ENCODE measurements around the gene GALT.

GALT gene

DNA sequence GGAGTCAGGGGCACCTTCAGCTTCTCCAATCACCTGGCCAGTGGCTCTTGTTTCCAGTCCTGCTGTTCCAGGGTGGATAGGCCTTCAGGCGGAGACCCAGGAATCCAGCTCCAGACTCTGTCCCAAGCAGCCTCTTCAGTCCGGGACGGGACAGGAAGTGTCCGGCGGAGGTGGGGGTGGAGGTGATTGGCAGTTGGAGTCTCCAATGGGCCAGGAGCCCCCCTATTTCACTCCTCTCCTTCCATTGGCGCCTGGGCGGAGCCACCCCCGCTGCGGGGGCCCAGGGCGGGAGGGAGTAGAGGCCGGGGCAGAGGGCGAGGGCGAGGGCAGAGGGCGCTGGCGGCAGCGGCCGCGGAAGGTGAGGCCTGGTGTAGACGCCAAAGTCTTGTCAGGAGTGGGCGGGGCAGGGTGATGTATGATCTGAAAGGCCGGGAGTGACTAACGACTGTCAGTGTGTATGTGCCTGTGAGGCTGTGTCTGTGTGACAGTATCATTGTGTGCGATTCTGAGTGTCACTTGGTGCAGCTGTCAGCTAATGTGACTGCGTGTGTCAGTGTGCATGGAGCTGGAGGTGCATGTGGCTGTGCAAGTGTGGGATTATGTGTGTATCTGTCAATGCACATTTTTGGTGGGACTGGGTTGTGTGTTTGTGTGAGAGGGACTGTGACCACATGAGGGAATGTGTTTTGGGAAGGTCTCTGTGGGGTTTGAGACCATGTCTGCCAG lies 5.6 kb downstream of the GALT start, which contains the start of gene IL11RA:
TSS of gene IL11RA (plus strand) at position 310 of the 726 bp plus-strand sequence. CDS start 3,033 bp downstream, outside the sequence.
- DNase-seq (ENCODE audit: low read depth in 1 of 2, low spot score in 1 of 2) = peak in 1 of 2 donors; percentile 55

DNA sequence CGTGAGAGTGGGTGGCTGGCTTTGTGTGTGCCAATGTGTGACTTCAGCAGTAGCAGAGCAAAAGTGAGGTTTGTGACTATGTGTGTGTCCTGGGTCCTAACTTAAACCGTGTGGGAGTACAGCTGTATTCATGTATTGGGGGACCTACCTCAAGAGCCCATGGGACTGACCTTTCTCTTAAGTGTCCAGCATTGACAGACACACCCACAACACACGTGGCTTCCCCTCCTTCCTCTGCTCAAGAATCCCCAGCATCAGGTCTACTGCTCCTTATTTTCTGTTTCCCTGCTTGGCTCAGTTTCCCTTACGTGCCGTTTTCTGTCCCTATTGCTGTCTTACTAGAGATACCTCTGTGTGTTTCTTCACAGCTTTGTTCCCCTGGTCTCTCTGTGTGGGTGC lies 6.1 kb downstream of the GALT start:
- DNase-seq (ENCODE audit: low read depth in 1 of 2, low spot score in 1 of 2) = no peak

DNA sequence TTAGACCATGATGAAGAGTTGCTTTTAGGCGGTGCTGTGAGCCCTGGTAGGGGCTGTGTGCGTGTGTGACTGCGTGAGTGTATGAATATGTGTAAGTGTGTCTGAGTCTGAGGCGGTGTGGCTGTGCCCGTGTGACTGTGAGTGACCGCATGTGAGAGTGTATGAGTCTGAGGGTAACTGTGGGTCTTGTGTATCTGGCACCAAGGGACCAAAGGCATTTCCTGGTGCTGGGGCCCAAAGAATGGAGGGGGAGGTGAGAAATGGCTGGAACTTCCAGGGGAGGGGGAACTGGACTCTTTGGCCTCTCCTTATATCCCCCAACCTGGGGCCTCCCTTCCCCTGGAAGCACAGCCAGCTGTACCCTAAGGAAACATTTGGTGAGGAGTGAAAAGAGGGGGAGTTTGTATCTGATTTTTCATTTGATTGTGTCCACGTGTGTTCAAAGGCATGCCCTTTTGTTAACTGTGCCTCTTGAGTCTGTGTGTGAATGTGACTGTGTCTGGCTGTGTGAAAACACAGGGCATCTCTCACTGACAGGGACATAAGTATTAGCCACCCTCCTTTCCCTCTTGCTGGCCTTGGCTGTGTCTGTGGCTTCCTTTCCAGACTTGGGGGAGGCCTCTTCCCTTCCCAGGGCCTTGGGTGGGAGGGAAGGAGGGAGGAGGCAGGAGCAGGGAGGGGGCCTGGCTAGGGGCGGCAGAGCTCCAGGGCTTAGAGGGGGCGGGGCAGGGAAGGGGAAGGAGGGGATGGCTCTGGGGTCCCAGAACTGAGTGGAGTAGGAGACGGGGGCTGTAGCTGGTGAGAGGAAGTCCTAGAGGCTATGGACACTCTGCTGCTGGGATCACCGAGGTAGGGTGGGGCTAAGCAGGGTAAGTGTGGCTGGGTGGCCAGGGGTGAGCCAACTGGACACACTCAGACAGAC lies 6.9 kb downstream of the GALT start:
- DNase-seq (ENCODE audit: low read depth in 1 of 2, low spot score in 1 of 2) = no peak

DNA sequence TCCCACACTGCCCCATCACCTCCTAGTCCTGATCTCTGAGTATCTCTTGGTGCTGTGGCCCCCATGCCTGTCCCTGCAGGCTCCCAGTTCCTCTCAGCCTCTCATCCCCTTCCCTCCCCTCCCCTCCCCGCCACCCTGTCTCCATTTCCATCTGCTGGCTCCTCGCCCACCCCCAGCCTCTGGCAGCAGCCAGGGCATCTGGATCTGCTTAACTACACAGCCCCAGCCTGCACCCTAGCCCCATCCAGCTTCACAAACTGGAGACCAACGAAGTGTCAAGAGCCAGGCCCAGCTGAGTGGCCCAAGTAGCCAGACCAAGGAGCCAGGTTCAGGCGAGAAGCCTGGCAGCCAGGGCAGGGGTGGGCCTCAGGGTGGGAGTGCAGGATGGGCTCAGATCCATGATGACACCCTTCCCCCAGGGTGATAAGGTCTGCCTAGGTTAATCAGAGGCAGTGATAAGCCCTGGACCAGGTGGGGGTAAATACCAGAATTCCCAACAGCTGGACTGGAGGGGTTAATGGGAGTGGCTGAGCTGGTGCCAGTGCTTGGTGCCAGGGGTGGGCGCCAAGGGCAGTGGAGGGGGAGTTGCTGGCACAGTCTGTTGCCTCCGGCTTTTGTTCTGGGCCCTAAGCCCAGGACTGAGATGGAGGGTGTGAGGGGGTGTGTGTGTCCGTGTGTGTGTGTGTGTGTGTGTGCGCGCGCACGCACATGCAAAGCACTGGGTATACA lies 8.0 kb downstream of the GALT start:
- no peak for DNase-seq (ENCODE audit: low read depth in 1 of 2, low spot score in 1 of 2)

DNA sequence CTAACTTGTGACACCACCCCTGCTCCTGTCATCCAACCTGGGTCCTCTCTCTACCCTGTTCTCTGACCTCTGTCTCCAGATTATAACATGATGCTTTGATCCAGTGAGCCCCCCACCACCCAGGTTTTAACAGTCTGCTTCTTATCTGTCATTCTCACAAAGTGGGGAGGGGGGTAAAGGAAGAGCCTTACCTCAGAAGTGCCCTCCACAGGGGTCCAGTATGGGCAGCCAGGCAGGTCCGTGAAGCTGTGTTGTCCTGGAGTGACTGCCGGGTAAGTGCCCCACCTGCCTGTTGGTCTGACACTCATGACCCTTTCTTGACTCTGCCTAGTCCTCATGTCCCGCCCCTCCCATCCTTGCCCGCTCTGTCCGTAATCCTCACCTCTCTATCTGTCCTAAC lies 8.9 kb downstream of the GALT start:
- no peak for DNase-seq (ENCODE audit: low read depth in 1 of 2, low spot score in 1 of 2)

DNA sequence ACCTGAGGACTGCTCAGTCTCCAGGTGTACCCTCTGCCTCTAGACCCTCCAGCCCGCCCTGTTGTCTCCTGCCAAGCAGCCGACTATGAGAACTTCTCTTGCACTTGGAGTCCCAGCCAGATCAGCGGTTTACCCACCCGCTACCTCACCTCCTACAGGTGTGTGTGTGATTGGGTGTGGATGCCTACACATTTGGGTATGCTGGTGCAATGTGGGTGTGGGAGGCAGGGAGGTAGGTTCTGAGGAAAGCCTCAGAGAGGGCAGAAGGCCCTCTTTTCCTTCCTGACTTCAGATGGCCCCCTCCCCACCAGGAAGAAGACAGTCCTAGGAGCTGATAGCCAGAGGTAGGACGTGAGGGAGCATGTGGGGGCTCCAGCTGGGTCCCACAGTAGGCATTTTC lies 10.5 kb downstream of the GALT start:
- no peak for DNase-seq (ENCODE audit: low read depth in 1 of 2, low spot score in 1 of 2)

DNA sequence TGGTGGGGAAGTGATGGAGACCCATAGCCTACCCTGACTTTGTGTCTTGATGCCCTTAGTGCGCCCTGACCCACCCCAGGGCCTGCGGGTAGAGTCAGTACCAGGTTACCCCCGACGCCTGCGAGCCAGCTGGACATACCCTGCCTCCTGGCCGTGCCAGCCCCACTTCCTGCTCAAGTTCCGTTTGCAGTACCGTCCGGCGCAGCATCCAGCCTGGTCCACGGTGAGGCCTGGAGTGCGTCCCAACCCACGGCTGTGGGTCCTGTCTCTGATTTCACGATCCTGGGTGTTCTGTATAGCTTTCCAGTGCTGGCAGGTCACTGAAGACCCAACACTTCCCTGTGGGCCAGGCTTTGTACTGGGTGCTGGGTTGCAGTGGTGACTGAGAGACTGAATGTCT lies 12.0 kb downstream of the GALT start:
- no peak for DNase-seq (ENCODE audit: low read depth in 1 of 2, low spot score in 1 of 2)

DNA sequence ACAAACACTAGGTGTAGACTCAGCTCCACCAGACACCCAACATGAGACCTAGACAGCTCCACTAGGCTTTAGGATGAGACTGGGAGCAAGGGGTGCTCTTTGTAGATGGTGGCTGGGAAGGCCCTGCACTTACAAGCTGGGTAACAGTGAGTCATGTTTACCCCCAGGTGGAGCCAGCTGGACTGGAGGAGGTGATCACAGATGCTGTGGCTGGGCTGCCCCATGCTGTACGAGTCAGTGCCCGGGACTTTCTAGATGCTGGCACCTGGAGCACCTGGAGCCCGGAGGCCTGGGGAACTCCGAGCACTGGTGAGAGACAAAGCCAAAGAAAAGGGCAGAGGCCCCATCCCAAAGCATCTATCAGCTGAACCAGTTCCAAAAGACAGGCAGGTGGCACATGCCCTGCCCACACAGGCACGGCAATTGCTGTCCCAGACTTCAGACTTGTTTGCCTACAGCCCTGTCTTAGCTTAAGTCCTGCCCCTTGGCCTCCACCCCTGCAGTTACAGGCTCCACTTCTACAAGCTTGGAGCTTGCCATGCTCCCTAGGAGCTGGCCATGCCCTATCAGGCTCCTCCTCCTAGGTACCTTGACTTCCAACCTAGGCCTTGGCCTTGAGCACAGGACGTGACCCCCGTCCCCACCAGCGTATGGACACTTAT lies 13.2 kb downstream of the GALT start:
- no peak for DNase-seq (ENCODE audit: low read depth in 1 of 2, low spot score in 1 of 2)

DNA sequence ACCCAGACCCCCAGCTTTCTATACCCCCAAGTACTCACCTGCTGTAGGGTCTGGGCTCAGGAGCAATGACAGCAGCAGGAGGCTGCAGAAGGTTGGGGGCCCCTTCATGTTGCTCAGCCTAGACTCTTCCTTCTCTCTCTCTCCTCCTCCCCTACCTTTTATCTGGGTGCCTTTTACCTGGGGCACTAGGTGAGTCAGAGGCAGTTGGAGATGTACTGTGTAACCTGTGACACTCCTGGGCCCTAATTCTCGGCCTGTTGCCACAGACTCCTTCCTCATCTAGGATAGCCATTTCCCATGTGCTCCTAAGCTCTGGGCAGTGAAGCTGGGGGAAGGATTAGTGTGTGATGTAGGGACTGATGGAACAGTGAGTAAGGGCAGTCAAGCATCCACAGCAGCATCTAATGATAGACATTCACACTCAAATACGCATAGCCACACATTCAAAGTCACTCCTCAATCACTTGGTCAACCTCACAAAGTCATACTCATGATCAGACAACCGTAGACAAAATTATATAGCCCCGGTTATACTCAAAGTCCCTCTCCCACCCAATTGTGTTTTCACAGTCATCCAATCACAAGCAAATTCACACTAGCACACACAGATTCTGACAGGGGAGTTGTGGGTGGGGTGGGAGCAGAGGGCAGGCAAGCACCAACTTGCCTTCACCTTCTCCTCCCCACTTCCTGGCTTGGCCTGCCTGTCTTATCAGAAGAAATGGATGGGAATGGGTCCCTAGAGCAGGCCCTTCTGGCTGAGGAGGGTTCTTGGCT lies 16.2 kb downstream of the GALT start, which contains the start of gene CCL27:
TSS of gene CCL27 (minus strand) at position 132 of the 777 bp plus-strand sequence. CDS start at position 108, 24 bp downstream.
- no peak for DNase-seq (ENCODE audit: low read depth in 1 of 2, low spot score in 1 of 2)

DNA sequence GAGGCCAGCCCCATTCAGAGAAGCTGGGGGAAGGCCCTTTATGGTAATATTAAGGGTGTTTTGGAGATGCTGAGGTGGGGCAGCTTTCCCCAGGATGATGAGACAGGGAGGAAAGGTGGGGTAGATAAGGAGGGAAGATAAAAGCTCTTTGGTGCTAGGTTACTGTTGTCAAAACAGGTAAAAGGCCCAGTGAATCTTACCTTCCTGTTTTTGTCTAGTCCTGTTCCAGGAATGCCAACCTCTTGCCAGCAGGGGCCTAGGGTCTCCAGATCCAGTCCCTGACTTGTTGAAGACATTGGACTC lies 16.8 kb downstream of the GALT start:
- DNase-seq (ENCODE audit: low read depth in 1 of 2, low spot score in 1 of 2) = no peak

DNA sequence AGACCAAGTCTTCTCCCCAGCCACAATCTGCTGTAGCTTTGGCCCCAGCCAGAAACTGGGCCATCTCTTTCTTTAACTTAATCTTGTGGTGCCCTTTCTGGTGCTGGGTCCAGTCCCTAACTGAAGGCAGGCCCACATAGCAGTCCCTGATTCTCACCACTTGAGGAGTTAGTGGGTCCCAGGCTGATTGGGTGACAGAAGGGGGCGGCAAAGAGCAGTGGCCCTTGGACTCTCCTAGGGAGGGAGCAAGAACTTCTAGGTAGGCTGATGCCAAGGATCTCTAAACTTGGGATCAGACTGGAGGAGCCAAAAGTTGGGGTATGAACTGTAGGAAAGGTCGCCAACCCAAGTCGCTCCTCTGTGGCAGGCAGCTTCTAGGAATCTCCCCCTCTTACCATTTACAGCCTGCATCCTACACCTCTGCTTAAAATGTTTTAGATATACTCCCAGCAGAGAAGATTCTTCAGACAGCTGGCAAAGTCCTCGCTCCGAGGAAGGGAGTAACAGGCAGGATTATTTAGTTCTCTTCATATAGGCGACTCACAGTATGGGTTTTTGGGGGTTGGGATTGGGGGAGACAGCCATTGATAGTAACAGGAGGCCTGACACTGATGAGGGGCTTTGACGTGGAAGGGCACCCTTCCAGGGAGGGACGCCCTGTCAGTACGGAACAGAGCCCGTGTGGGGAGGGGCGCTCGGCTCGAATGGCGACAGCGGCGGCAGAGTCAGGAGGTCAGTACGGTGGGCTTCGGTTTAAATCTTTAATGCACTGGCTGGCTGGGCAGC lies 18.0 kb downstream of the GALT start:
- DNase-seq (ENCODE audit: low read depth in 1 of 2, low spot score in 1 of 2) = peak; percentile 12 to 54

DNA sequence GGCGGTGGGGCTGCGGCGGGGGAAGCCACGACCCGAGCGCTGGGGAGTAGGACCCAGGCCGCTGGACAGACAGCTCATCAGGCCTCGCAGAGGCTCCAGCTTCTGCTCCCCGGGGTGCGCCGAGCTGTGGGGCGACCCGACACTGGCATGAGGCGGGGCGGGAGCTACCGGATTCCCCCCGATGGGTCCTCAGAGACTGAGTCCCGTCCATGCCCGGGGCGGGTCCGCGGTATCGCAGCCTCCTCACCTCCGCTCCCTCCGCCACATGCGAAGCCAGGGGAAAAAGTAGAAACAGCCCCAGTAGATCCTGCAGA lies 18.5 kb downstream of the GALT start:
- no peak for DNase-seq (ENCODE audit: low read depth in 1 of 2, low spot score in 1 of 2)

DNA sequence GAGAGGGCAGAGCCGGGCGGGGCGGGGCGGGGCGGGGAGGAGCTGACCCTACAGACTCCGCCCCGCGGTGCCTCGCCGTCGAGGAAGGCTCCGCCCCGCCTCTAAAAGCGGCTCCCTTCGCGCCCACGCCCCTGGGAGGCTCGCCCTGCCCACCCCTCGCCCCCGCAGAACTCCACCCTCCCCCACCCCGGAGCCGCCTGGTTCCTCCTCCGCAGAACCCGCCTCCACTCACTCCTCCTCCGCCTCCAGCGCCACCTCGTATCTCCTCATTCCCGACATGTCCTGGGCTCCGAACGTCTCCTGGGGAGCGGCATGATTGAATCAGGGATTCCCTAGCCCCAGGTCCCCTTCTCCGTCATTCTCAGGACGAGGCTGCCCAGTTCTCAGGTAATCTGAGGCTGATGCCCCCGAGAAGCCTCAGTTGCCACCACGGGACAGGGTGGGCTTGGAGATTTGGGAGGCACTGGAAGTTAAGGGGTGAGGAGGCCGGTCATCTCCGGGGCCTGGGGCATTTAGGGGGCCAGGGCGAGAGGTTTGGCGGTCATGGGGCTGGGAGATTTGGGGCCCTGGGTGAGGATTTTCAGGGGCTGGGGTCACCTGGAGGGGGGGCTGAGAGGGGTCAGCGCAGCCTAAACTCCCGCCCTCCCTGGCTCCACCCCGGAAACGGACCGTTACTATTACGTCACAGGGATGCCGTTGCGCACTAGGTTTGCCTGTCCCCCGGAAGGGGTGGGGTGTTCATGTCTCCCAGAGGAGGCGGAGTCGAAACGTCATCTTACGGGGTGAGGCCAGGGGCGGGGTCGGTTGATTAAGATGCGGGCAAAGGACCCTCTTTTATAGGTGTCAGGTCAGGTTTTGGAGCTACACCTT lies 19.1 kb downstream of the GALT start:
- DNase-seq (ENCODE audit: low read depth in 1 of 2, low spot score in 1 of 2) = peak; percentile 60 to 78

DNA sequence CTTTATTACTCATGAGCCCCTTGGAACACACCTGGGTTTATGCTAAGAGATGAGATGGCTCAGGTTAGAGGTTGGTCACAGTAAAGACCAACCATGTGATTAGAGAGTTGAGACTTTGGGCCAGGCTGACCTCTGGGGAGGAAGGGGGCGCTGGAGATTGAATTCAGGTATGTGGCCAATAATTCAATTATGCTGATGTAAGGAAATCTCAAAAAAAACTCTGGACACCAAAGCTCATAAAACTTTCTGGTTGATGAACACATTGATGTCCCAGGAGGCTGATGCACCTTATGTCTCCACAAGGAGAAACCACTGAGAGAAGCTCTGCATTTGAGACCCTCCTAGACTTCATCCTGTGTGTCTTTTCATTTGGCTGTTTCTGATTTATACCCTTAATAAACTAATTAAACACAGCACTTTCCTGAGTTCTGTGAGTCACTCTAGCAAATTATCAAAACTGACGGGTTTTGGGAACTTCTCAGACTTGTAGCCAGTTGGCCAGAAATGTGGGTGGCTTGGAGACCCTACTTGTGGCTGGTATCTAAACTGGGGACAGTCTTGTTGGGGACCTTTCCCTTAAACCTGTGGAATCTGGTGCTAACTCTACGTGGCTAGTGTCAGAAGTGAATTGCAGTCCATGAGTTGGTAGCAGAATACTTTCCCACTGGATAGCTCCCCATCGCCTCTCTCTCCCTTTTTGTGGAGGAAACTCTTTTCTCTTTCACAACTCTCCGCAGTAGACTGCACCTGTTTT lies 23.5 kb downstream of the GALT start:
- DNase-seq (ENCODE audit: low read depth in 1 of 2, low spot score in 1 of 2) = no peak

DNA sequence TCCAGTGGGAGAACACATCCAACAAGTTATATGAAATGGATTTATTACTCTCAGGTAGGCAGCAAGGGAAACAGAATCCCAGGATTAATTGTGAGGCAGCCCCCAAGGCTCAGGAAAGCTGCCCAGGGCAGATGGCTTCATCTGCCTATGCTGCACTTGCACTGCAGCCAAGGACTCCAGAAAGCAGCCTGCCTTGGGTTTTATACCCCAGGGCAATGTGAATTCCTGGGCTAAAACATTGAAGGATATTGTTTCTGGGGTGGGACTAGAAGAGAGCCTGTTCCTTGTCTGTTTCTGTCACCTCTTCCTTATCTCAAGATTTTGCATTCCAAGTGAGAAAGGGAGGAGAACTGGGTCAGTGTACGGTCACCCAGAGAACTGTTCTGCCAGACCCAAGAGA lies 24.8 kb downstream of the GALT start:
- no peak for DNase-seq (ENCODE audit: low read depth in 1 of 2, low spot score in 1 of 2)

DNA sequence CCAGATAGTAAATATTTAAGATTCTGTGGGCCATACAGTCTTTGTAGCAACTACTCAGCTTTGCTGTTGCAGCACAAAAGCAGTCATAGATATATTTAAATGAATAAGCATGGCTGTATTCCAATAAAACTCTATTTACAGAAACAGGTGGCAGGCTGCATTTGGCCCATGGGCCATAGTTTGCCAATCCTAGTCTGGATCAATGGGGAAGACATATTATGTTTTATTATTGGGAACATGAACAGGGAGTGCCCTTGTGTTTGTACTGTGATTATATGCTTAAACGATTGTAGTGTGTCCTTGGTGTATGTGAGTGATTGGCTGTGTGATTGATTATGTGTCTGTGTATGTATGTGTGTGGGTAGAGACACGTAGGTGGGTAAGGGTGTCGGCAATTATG lies 28.0 kb downstream of the GALT start:
- no peak for DNase-seq (ENCODE audit: low read depth in 1 of 2, low spot score in 1 of 2)

DNA sequence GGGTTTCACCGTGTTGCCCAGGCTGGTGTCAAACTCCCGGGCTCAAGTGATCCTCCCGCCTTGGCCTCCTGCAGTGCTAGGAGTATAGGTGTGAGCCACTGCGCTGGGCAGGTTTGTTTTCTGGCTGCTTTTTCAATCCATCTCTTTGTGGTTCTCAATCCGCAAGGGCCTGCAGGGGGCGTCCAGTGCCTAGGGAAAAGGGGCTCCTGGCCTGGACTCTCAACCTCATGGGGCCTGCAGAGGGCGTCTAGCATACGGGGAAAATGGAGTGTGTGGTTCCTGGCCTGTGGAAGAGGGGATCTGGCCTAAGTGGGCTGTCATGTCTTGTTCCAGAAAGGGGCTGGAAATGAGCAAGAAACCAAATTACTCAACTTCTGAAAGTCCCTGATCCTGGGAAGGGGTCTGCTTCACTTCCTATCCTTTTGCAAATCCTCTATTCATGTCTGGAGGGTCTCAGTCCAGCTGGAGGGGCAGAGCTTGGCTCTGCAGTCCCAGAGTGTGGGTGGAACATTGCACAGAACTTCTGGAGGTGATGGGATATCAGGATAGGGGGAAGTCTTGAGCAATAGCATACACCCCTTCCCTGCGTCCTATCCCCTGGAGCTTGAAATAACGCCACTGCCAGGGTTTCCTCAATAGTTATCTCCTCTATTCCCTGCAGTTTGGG lies 28.7 kb downstream of the GALT start:
- peak; percentile 16 to 47 for DNase-seq (ENCODE audit: low read depth in 1 of 2, low spot score in 1 of 2)

DNA sequence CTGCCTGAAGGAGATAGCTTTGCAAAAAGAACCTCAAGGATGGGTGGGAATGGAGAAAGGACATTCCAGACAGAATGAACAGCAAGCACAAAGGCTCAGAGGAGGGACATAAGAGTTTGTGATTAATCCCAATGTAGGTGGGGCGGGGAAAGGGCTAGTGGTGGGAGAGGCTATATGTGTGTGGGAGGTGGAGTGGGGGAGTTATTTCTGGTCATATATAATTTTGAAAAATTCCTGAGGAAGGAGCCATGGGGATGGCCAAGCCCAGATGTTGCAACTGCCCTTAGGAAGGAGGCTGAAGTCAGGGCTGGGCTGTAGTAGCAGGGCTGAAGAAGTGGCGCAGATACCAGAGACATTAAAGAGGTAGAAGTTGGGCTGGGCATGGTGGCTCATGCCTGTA lies 29.4 kb downstream of the GALT start:
- DNase-seq (ENCODE audit: low read depth in 1 of 2, low spot score in 1 of 2) = no peak

Data from activated CD4-positive, alpha-beta T cell treated with anti-CD3 and anti-CD28 coated beads, Interleukin-2, amount 50 U/mL, for 24 hours (primary cell).